ENCODE data around the gene ABLIM2.

Gene ABLIM2

GRCh38 chr4:8173492-8174242, 15.1 kb upstream of the ABLIM2 start:
- DNase-seq, result no peak

- no peak for DNase-seq
These were observed 13.6 kb upstream of the ABLIM2 start for GRCh38 chr4:8171984-8172924.

- no peak for DNase-seq
These were observed 12.7 kb upstream of the ABLIM2 start for GRCh38 chr4:8171266-8171665.

- no peak for DNase-seq
These were observed 11.7 kb upstream of the ABLIM2 start for GRCh38 chr4:8170341-8170740.

GRCh38 chr4:8169763-8170162, 11.2 kb upstream of the ABLIM2 start:
- DNase-seq, result no peak

- no peak for DNase-seq
These were observed 10.4 kb upstream of the ABLIM2 start for GRCh38 chr4:8168832-8169598.

GRCh38 chr4:8168232-8168631, 9.6 kb upstream of the ABLIM2 start:
- no peak for DNase-seq

- no peak for DNase-seq
These were observed 9.2 kb upstream of the ABLIM2 start for GRCh38 chr4:8167815-8168214.

GRCh38 chr4:8167291-8167690, 8.7 kb upstream of the ABLIM2 start:
- no peak for DNase-seq

GRCh38 chr4:8165374-8165896, 6.8 kb upstream of the ABLIM2 start:
- DNase-seq, result no peak

- DNase-seq, result no peak
These were observed 6.1 kb upstream of the ABLIM2 start for GRCh38 chr4:8164687-8165086.

GRCh38 chr4:8164194-8164565, 5.6 kb upstream of the ABLIM2 start:
- DNase-seq, result no peak

- no peak for DNase-seq
These were observed 5.0 kb upstream of the ABLIM2 start for GRCh38 chr4:8163436-8164193.

GRCh38 chr4:8163026-8163425, 4.4 kb upstream of the ABLIM2 start:
- no peak for DNase-seq

- no peak for DNase-seq
These were observed 4.0 kb upstream of the ABLIM2 start for GRCh38 chr4:8162625-8163024.

GRCh38 chr4:8160572-8160971, 2.0 kb upstream of the ABLIM2 start:
- no peak for DNase-seq

GRCh38 chr4:8160233-8160560, 1.6 kb upstream of the ABLIM2 start:
- no peak for DNase-seq

- DNase-seq, result no peak
These were observed 1.1 kb upstream of the ABLIM2 start for GRCh38 chr4:8159537-8160232.

- DNase-seq, result no peak
These were observed 486 bp downstream of the ABLIM2 start for GRCh38 chr4:8157944-8158709.

- DNase-seq, result no peak
These were observed 1.1 kb downstream of the ABLIM2 start for GRCh38 chr4:8157496-8157895.

- DNase-seq, result no peak
These were observed 2.0 kb downstream of the ABLIM2 start for GRCh38 chr4:8156617-8157016.
